Hematopoietic multipotent progenitor cell treated with erythropoietin and hydrocortisone succinate and interleukin-3 and kit ligand, for 6 days (in vitro differentiated cells): ENCODE data around the gene TMEM131.
A peak's percentile ranks its signal among the peaks of the same experiment; 100 is the strongest.

Experiments used
- DNase-seq: peaks from one replicate; pipeline ENCODE4 v3.0.0-alpha.2; 2015

Gene TMEM131

DNA sequence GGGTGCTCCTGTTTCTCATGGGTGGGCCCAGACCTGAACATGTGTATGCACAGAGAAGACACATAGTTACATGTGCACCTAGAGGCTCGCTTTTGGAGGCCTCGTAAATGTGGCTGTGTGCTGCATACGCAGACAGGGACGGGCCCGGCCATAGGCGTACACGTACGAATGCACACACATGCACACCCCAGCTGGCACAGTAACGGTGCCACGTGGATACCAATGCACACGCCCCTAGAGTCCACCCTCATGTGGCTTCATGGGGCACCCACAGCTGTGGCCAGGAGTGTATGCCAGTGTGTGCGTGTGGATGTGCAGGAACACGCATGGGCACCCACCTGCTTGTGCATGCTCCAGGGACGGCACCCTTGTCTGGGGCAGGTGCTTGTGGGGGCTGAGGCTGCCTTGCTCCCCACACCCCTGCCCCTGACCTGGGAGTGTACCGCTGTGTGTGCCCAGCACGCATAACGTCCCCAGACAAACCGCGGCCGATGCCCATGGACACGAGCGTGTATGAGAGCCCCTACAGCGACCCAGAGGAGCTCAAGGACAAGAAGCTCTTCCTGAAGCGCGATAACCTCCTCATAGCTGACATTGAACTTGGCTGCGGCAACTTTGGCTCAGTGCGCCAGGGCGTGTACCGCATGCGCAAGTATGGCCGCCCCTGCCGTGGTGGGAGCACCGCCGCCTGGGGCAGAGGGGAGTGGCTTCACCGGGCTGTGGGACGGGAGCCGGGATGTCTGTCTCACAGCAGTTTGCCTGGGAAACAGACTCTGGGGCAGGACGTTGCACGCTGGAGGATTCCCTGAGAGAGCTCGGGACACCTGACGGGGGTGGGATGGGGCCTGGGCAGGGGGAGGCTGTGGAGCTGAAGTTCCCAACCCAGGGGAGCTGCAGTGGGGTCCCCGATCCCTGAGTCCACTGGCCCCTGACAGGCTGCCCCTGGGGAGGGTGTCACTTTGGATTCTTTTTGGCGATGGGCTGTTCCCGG is 261.4 kb downstream of the TMEM131 start:
- DNase-seq = no peak

DNA sequence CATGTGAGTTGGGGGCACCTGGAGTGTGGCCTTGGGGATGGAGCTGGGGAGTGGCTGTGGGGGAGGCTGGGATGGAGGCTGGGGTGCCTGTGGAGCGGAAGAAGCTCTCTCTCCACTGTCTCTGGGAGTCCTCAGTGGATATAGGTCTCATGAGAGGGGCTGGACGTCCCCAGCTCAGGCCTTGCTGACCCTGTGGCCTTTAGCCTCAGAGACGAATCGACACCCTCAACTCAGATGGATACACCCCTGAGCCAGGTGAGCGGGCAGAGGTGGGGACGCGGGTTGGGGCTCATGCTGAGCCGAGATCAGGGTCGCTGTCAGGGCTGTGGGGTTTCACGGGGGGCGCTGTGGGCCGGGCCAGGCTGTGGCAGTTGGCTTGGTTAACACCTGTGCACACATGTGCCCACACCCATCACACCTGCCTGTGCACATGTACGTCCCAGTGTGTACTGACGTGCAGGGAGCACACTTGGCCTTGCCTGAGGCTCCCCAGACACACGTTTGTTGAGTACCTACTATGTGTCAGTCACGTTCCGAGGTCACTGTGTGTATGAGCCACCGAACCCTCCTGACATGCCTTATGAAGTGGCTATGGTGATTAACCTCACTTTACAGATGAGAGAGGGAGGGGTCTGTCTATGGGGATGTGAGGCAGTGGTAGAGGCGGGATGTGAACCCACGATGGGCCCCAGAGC is 262.3 kb downstream of the TMEM131 start:
- DNase-seq = no peak

DNA sequence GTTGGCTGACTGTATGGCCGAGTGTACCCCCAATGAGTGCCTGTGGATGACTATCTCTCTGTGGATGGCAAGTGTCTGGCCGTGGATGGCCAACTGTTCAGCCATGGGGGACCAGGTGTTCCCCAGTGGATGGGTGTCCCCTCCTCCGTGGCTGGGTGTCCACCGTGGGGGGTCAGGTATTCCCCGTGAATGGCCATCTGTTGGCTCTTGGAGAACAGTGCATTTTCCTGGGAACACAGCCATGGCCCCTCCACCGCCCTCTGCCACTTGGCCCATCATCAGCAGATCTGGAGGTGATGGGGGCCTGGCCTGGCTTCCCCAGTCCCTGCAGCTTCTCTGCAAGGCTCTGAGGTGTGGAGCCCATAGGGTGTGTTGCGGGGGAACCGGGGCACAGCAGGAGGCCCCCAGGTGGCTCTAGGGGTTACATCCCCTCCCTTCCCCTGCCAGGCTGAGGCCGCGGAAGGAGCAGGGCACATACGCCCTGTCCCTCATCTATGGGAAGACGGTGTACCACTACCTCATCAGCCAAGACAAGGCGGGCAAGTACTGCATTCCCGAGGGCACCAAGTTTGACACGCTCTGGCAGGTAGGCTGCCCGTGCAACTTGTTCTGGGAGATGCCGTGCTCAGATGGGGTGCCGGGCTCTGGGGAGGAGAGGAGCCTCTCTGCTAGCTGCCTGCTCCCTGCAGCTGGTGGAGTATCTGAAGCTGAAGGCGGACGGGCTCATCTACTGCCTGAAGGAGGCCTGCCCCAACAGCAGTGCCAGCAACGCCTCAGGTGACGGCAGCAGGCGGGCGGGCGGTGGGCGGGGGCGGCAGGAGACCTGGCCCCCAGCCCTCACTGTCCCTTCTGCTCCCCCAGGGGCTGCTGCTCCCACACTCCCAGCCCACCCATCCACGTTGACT is 263.1 kb downstream of the TMEM131 start:
- DNase-seq = no peak

DNA sequence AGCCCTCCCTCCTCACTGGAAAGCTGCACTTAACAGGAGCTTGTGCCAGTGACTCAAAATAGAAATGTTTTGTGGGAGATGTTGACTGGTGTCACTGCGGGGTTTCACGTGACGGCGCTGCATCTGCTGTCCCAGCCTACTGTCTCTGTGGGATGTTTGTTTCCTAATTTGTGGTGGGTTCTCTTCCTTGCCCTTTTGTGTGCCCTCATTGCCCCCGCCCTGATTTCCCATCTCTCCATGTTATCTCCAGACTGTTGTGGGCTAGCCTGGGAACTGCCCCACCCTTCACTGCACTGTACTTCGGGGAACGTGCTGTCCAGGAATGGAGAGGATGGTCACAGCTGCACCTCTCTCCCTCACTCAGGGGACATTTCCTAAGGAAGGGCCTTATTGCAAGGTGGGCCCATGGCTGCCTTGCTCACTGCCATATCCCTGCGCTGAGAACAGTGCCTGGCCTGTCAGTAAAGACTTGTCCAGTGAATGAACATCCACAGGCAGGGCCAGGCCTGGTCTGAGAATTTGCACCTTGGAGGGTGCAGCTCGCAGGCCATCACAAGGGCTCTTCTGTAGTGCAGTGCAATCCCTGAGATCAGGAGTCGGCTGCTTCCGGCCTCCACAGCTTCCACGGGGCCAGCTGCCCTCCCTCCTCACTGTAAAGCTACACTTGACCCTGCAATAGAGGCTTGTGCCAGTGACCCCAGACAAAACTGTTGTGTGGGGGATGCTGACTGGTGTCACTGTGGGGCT is 264.3 kb downstream of the TMEM131 start:
- no peak for DNase-seq

DNA sequence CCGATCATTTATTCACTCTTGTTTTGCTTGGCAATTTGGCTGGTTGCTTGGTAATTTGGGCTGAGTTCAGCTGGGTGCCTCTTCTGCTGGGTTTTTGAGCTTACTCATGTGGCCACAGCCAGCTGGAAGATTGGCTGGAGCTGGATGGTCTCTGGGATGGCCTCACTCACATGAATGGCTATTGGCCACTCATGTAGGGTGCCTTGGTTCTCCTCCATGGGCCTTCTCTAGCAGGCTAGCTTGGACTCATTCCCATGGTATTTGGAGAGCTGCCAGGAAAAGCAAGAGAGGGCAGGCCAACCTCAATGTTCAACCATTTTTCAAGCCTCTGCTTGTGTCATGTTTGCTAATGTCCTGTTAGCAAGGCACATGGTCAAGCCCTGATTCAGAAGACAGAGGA is 265.5 kb downstream of the TMEM131 start:
- DNase-seq = no peak

DNA sequence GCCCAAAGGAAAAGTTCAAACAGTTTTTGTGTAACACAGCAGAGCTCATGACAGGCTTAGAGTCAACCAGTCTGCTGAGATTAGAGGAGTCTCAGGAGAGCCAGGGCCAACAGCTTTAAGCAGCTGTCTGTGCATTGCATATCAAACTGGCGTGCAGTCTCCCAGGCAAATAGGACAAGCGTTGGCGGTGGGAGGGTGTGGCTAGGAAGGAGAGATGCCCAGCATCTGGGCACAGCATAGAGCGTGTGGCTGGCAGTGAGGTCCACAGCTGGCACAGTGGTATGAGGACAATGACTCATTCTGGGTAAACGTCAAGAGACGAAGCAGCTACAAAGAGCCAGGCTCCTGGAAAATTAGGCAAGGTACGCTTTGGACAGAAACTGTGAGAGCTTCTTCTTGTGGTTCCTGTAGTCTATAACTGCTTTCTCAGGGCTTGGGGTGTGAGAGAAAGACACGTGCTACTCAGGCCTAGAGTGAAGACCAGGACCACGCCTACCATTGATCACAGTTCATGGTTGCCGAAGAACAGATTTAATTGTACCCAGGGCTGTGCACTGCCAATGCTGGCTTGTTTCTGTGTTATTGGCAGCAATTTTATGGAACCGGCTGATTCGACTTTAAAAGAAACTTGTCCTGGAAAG is 267.5 kb downstream of the TMEM131 start:
- DNase-seq = no peak

DNA sequence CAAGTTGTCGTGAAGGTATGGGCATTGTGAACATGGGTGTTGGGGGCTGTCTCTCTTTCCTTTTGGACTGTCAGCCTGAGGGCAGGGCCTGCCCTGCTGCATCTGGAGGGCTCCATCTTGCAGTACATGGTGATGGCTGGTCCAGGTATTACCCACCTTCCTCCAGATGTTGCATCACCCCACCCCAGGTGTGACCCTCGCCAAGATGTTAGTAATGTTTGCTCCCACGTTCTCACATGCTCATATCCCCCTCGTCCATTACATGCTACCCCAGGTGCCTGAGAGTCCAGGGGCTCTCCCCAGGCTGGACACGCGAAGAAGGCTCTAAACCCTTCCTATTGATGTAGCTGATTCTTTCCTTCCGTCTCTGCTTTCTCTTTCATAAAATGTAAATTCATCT is 268.5 kb downstream of the TMEM131 start:
- no peak for DNase-seq

DNA sequence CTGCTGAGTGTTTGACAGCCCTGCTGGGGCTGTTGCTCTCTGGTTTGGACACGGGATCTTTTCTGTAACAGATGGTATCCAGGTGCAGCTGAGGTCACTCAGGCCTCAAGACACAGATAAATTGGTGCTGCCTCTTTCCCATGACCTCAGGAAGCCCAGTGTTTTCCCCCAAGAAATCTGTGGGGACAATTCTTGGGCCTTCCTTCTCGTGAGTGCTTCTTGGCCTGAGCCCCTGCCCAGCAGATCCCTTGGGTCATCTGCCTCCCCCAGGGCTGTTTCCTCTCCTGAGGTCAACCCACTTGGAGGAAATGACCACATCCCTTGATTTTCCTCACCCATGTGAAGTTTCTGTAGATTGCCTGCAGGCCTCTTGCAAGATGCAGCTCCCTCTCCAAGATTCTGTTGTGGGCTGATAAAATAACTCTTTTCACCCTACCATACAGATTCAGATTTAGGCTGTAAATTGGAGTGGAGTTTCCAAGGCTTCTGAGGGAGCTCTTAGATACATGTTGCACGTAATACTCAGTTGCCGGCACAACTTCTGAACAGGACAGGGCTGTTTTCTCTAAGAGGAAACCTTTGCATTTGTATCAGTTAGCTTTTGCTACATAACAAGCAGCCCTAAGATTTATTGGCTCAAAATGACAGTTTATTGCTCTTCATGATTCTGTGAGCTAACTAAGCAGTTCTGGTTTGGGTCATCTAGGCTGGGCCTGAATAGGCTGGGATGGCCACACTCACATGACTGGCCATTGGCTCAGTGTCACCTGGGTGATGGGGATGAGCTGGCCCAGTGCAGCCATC is 269.3 kb downstream of the TMEM131 start:
- DNase-seq = no peak

DNA sequence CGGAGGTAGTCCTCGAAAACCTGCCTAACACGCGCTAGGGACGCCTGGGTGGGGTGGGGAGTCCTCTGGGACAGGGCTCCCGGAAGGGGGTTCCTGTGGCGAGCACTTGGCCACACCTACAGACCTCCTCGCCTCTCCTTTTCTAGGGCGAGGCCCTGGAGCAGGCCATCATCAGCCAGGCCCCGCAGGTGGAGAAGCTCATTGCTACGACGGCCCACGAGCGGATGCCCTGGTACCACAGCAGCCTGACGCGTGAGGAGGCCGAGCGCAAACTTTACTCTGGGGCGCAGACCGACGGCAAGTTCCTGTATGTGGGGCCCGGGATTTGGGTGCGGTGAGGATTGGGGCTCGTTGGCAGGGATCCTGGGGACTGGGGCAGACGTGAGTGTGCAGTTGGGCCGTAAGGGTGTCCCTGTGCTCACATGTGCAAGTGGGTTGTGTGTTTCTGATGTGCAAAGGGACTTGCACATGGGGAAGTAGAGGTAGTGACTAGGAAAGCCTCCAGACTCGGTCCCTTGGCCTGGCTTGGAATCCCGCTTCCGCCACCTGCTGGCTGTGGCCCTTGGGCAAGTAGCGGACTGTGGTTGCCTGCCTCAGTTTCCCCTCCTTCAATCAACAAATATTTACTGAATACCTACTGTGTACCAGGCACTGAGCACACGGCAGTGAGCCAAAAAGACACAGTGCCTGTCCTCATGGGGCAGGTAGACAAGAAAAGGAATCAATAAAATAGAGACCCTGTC is 270.6 kb downstream of the TMEM131 start:
- DNase-seq = no peak

DNA sequence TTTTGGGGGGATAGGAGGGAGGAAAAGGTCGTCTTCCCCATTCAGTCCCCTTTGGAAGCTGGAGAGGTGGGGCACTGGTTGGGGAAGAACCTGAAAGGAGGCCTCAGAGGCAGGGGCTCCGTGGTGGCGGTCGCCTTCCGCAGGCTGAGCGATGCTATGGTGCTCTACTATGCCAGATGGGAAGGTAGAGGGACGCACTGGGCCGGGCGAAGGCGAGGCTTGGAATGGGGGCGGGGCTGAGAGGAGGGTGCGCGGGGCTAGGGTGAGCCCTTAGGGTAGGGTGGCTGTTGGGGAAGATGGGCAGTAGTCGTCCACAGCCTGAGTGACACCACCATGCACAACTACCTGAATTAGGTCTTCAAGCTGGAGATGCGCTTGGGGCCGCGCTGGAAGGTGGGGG is 271.2 kb downstream of the TMEM131 start:
- DNase-seq = no peak

DNA sequence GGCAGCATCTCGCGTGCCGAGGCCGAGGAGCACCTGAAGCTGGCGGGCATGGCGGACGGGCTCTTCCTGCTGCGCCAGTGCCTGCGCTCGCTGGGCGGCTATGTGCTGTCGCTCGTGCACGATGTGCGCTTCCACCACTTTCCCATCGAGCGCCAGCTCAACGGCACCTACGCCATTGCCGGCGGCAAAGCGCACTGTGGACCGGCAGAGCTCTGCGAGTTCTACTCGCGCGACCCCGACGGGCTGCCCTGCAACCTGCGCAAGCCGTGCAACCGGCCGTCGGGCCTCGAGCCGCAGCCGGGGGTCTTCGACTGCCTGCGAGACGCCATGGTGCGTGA is 271.7 kb downstream of the TMEM131 start:
- no peak for DNase-seq

DNA sequence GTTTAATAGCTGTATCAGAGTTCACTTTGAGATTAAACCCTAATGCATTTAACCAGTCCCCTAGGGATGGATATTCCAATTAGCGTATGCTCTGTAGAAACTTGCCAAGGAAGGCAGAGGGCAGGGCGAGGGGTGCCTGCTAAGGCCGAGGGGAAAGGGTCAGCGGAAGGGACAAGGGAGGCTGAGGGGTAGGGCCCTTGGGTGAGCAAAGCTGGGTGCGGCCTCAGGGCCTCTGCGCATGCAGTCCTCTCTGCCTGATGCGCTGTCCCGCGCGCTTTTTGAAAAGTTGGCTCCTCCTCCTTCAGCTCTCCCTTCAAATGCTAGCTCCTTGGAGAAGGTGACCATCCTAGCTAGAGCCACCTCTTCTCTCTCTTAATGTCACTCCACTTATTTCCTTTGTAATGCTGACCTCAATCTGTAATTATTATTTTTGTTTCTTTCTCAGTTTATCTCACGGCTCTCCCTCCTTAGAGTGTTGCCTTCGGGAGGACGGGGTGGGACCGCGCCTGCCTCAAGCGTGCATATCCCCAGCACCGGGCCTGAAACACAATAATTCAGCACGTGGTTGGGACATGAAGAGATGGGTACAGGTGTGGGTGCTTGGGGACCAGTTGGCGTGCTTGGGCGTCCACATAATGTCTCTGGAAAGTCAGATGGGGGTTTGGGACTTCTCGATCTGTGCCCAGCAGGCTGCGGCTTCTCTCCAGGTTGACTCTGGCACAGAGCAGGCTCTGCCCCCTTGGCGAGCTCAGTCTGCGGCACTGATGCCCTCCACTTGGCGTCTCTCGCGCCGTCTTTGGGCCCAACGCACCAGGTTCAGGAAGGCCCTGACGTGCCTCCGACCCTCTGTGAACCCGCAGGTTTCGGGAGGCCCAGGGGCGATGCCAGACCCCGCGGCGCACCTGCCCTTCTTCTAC is 272.3 kb downstream of the TMEM131 start:
- DNase-seq = no peak

DNA sequence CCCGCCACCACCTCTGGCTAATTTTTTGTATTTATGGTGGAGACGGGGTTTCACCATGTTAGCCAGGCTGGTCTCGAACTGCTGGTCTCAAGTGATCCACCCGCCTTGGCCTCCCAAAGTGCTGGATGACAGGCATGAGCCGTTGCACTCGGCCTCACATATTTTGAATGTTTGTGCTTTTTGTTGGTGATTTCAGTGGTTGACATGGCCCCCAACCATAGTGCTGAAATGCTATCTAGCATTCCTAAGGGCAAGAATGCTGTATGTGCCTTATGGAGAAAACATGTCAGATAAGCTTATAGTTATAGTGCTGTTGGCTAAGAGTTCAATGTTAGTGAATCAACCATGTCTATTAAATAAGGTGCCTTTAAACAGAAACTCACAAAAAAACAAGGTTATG is 273.5 kb downstream of the TMEM131 start:
- no peak for DNase-seq

DNA sequence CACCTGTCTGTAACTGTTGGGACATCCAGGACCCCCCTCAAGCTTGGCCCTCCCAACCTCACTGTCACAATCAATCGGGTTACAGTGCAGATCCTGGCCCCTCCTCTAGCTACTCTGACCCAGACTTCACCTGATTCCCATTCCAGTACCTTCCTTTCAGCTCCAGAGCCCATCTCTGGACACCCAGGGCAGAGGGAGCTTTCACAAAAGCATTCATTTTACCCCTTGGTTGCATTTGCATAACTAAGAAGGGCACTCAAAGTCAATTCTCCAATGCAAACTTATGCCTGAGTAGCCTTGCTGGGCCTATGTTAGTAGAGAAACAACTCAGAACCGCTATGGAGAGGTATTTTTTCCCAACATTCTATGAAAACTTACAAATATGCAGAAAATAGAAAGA is 275.0 kb downstream of the TMEM131 start:
- DNase-seq = no peak

DNA sequence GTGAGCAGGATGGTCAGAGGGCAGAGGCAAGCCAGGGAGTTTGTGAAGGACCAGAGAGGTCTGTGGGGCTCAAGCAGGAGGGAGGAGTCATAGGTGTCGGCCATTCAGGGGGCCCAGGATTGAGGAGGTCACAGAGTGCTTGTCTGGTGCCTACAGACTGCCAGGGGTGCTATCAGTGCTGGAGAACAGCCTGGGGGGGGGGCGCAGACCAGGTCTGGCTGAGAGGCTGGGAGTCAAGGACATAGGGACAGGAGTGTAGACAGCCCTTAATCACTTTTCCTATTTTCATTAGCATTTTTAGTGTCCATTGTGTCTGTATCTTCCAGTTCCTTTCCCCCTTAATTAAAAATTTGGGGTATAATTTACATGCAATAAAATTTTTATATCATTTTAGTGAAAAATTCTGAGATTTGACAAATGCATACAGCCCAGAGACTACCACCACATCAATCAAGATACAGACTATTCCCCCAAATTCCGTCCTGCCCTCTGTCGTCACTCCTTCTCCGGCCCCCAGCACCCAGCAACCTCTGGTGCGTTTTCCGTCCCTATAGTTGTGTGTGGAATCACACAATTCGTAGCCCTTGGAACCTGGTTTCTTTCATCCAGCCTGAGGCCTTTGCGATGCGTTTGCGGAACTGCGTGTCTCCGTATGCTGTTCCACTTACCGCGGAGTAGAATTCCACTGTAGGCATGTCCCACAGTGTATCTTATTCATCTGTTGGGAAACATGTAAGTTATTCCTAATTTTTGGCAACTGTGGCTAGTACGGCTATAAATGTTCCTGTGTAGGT is 276.2 kb downstream of the TMEM131 start:
- no peak for DNase-seq

DNA sequence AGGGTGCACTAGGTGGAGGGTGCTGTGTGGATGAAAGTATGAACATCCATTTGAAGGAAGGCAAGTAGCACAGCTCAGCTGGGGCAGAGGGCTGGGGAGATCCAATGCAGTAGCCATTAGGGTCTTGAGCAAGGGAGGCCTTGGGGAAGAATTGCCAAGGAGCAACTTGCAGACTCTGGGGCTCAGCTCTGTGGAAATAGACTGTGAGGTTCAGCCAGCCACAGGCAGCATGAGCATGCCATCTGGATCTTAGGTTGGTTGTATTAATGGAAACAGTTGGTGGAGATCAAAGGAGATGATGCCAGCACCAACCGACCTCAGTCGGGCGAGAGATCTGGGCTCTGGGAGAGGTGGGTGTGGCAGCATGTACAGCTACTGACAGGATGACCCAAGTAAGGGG is 276.8 kb downstream of the TMEM131 start:
- DNase-seq = no peak

DNA sequence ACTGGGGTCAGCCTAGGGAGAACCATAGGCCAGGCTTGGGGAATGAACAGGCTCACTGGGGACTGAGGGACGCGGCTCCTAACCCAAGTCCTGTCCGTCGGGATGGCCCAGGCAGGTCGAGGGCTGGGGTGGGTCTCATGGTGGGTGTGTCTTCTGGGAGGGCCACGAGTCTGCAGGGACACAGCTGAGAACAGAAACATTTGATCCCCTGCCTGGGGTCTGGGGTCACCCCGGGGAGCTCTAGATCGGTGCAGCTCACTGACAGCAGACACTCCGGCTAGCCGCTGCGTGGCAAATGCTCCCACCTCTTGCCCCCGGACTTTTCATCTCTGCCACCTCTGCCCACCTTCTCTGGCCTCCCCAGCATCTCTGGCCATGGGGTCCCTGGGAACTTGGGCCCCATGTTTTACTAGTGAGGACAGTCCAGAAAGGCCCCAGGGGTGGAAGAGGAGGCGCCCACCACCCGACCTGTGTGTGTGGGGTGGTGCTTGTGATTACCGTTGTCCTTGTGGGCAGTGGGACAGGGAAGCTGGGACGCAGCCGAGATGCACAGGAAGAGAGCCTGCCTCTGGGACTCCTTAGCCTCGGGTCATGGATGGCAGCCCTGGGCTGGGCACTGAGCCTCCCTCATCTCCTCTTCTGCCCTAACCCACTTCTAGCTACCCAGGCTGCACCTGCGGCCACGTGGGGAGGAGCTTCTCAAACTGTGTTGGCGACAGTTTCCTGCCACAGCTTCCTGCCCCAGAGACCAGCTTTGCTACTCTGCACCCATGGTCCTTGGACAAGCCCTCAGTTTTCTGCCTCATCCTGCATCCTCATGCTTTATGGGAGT is 277.5 kb downstream of the TMEM131 start:
- peak; percentile 58 for DNase-seq
